Adrenal gland (tissue), 12 donors: ENCODE results near the gene HNRNPL. TPM values are rescaled to one million over a fixed set of nuclear protein-coding genes. Genes with fewer than 3 reads are reported as not detected.

Experiments
- DNase-seq, 7 donors: peaks; one replicate each; pipeline ENCODE4 v3.0.0-alpha.2; 2019 to 2020
- H3K27ac ChIP-seq, 5 donors: fragments of 200-600 bp; sonication (generic) in 4 of 5; 1 replicate in 3 of 5; 2 replicates in 2 of 5; pipeline versions ENCODE4 v1.5.1 to v1.8.0; 2016 to 2020; ENCODE audit warnings: mild to moderate bottlenecking in 1 of 5
- H3K27me3 ChIP-seq: fragments of 200-600 bp; 2 replicates; pipeline ENCODE4 v1.8.0; 2021
- H3K36me3 ChIP-seq, 2 donors: fragments of 200-600 bp; replicated peaks in 1 of 2; 1 replicate in 1 of 2; 2 replicates in 1 of 2; pipeline versions ENCODE4 v1.5.1 to v1.8.0; 2018 to 2022
- H3K4me1 ChIP-seq, 2 donors: fragments of 200-600 bp; replicated peaks in 1 of 2; 1 replicate in 1 of 2; 2 replicates in 1 of 2; pipeline versions ENCODE4 v1.5.1 to v1.8.0; 2018 to 2021
- H3K4me3 ChIP-seq, 4 donors: fragments of 200-600 bp; sonication (generic) in 3 of 4; one replicate each; pipeline ENCODE4 v1.5.1; 2016 to 2018
- H3K9me3 ChIP-seq, 3 donors: fragments of 200-600 bp; sonication (generic) in 1 of 3; replicated peaks in 1 of 3; 1 replicate in 2 of 3; 2 replicates in 1 of 3; pipeline versions ENCODE4 v1.5.1 to v1.8.0; 2016 to 2021
- POLR2A ChIP-seq, 2 donors: fragments of 450-650 bp; IDR thresholded peaks; one replicate each; pipeline ENCODE4 v1.6.1; 2017; ENCODE audit warnings: antibody characterized with exemption in 2 of 2, mild to moderate bottlenecking in 2 of 2, moderate library complexity in 1 of 2
- WGBS, 4 donors: extraction: QIAGEN DNeasy Blood & Tissue Kit in 2 of 4; methylation state at CpG; one replicate each; pipeline versions ENCODE4 v1.1.5 to v1.1.7; 2013 to 2017; 5-methylcytosine and 5-hydroxymethylcytosine counted together
- intact Hi-C, 2 donors: fragments of 100-400 bp; cut with DNase I; formaldehyde crosslinking; loops; one replicate each; pipeline versions ENCODE4 v1.14.1 to v1.15.0; 2022 to 2023
- polyA plus RNA-seq, 3 donors: library from polyadenylated mRNA; stranded (reverse); fragments of 200-250 nt in 2 of 3; fragments of 350-450 nt in 1 of 3; fragmentation: Illumina TruSeq in 1 of 3; extraction: RNeasy Lipid Tissue Mini Kit (QIAGEN cat#74804) in 1 of 3; gene quantifications; one replicate each; pipeline ENCODE4 v1.2.3, GENCODE V29; 2013 to 2014
- total RNA-seq, 9 donors: library from RNA; depleted of rRNA in 4 of 9; stranded (reverse); fragments of >200 nt in 4 of 9; fragments of 120-200 nt in 1 of 9; fragmentation: NEBNext Ultra II Directional in 1 of 9; extraction: Animal tissue kit (Norgen Biotek cat#: 25700) in 1 of 9; gene quantifications; one replicate each; pipeline versions ENCODE4 v1.1.0 to v1.2.4, GENCODE V29; 2013 to 2023
- TF ChIP-seq, protein P1 (sequence below), 6 experiments: fragments of 450-650 bp in 4 of 6; fragments of 200-600 bp in 2 of 6; sonication (generic) in 1 of 6; IDR thresholded peaks; 1 replicate in 5 of 6; 2 replicates in 1 of 6; pipeline versions ENCODE4 v1.5.1 to v1.8.0; 2016 to 2021; ENCODE audit warnings: antibody characterized with exemption in 6 of 6, mild to moderate bottlenecking in 2 of 6, moderate library complexity in 1 of 6
- donor health status: healthy with polysubstance abuse.
- donor health status: Bipolar disorder and iron deficiency.
- donor health status: DM: yes; HTN: yes; CAD: no.
- donor health status: DM: no; HTN: no; CAD: no.
- donor health status: DM: no; HTN: no; CAD: no.
- donor health status: DM: yes; HTN: yes; CAD: no.

The HNRNPL gene
- total and polyA plus RNA-seq, 12 donors: 133 to 295 (median 203) TPM

DNA sequence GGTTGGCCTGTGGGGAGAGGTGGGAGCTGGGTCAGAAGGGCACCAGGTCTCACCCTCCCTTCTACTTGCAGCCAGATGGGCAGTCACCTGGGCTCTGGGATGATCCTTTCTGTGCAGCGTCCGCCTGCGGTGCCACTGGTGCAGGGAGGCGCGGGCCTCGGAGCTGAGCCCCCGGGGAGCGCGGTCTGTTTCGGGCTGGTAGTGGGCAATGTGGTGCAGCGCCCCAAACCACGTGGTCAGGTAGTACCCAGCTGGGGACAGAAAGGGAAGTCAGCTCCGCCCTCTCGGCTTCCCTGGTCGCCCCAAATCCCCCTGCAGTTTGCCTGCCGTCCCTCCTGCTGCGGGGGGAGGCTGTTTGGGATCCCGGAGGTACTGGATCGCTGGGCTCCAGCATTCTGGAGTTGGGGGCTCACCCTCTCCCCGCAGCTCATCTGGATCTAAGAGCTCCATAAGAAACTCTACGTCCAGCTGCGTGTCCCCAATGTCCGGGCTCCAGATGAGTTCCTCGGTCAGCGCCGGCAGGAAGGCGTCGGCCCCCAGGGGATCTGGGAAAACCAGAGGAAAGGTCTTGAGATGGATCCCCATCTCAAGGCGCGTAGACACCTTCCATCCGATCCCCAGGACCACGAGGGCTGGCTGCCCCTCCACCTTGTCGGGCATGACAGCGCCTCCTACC lies 19.5 kb upstream of the HNRNPL start:
- intact Hi-C loops: no loop called here
- TF ChIP-seq, protein P1, sequence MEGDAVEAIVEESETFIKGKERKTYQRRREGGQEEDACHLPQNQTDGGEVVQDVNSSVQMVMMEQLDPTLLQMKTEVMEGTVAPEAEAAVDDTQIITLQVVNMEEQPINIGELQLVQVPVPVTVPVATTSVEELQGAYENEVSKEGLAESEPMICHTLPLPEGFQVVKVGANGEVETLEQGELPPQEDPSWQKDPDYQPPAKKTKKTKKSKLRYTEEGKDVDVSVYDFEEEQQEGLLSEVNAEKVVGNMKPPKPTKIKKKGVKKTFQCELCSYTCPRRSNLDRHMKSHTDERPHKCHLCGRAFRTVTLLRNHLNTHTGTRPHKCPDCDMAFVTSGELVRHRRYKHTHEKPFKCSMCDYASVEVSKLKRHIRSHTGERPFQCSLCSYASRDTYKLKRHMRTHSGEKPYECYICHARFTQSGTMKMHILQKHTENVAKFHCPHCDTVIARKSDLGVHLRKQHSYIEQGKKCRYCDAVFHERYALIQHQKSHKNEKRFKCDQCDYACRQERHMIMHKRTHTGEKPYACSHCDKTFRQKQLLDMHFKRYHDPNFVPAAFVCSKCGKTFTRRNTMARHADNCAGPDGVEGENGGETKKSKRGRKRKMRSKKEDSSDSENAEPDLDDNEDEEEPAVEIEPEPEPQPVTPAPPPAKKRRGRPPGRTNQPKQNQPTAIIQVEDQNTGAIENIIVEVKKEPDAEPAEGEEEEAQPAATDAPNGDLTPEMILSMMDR (IDR thresholded peaks at IDR 0.05): no peak
- no peak for TF ChIP-seq POLR2A (IDR thresholded peaks at IDR 0.05)
- DNase-seq: no peak
- 13 to 15% (median 14%) methylated on average over 10 to 34 of the region's 34 CpGs for WGBS, 4 donors
- Histone ChIP-seq H3K27me3 (no peaks in the 10 kb centered on the region), H3K4me3 (peak overlapping the region in 2 of 4 donors; percentile 18 to 58), H3K27ac (peak overlapping the region in 1 of 5 donors; percentile 6), H3K4me1 (peaks cover 11 to 16% of the 10 kb centered on the region in 2 donors), H3K36me3 (no peaks in the 10 kb centered on the region), H3K9me3 (no peaks in the 10 kb centered on the region)

DNA sequence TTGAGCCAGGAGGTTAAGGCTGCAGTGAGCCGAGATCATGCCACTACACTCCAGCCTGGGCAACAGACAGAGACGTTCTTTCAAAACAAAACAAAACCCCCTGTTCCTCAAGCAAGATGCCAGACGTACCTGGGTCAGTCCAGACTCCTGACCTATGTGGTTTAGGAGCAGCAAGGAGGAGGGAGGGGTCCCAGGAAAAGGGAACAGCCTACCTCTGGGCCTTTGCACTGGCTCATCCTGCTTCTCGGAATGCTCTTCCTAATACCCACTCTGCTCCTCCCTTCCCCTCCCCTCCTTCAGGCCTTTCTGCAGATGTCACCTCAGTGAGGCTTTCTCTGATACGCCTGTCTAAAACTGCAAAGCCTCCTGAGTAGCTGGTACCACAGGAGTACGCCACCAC lies 18.8 kb upstream of the HNRNPL start:
- no peak overlapping the region for H3K27ac ChIP-seq
- 90 to 99% (median 92%) methylated on average over 6 of the region's 6 CpGs for WGBS, 4 donors
- H3K27me3 ChIP-seq: no peaks in the 10 kb centered on the region
- TF ChIP-seq, protein P1 (IDR thresholded peaks at IDR 0.05): no peak
- no peak for TF ChIP-seq POLR2A (IDR thresholded peaks at IDR 0.05)
- DNase-seq: no peak
- no peak overlapping the region for H3K4me3 ChIP-seq
- intact Hi-C loops: no loop called here
- no peaks in the 10 kb centered on the region for H3K36me3 ChIP-seq
- H3K4me1 ChIP-seq: peaks cover 11 to 16% of the 10 kb centered on the region in 2 donors
- H3K9me3 ChIP-seq: no peaks in the 10 kb centered on the region

DNA sequence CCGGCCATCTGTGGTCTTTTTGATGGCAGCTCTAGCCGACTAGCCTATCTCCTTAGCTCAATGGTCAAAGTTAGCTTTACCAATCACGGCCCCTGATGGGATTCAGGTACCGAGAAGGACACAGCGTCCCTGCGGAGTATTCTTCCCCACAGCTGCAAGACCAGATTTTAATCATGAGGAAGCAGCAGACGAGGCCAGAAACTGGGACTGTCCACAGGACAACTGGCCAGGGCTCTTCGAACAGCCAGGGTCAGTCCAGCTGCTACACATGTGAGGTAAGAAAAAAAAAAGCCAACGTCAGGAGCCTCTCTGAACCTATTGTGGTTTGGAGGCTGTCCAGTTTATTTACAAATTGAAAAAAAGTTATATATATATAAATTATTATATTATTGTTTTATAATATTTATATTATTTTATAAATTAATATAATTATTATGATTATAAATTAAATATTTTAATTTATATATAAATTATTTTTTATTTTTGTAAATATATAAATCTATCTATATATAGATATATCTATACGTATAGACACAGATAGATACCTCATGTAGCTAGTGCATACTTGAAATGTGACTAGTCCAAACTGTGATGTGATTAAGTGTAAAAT lies 17.5 kb upstream of the HNRNPL start:
- TF ChIP-seq, protein P1 (IDR thresholded peaks at IDR 0.05): no peak
- no peak for TF ChIP-seq POLR2A (IDR thresholded peaks at IDR 0.05)
- no peak overlapping the region for H3K27ac ChIP-seq
- intact Hi-C loops: no loop called here

DNA sequence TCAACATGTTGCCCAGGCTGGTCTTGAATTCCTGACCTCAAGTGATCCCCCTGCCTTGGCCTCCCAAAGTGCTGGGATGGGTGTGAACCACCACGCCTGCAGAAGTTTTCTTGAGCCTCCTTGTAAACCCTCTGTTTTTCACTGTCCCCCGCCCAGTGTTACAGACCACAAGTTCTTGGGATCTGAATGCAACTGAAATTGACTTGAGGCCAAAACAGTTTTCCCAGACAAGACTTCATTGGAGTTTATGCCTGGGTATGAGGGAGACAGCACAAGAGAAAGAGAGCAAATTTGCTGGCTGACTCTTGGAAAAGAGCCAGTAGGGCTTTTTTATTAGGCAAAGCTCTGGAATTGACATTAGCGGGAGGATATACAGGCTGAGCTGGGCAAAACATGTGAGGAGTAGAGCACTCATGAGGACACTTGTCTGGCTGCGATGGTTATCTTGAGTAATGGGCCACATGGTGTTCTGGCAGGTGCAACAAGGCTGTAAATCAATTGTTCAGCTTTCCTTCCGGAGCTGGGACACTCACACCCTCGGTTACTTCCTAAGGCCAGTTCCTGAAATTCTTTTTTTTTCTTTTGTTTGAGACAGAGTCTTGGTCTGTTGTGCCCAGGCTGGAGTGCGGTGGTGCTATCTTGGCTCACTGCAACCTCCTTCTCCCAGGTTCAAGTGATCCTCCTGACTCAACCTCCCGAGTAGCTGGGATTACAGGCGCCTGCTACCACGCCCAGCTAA lies 12.7 kb upstream of the HNRNPL start:
- TF ChIP-seq, protein P1 (IDR thresholded peaks at IDR 0.05): no peak
- no peak for TF ChIP-seq POLR2A (IDR thresholded peaks at IDR 0.05)
- Histone ChIP-seq H3K27me3 (no peaks in the 10 kb centered on the region), H3K9me3 (no peaks in the 10 kb centered on the region), H3K4me1 (peaks cover 6 to 10% of the 10 kb centered on the region in 2 donors), H3K36me3 (no peaks in the 10 kb centered on the region), H3K27ac (peak overlapping the region in 2 of 5 donors; percentile 15 to 52), H3K4me3 (no peak overlapping the region)
- intact Hi-C loops: no loop called here
- 38 to 41% (median 40%) methylated on average over 10 of the region's 10 CpGs for WGBS, 4 donors
- peak; percentile 51 to 92 (median 75) for DNase-seq

More for the DNA sequence above, 17.5 kb upstream of the HNRNPL start:
- H3K27me3 ChIP-seq: no peaks in the 10 kb centered on the region
- DNase-seq: no peak
- 76 to 85% (median 85%) methylated on average over 10 of the region's 10 CpGs for WGBS, 4 donors
- H3K4me3 ChIP-seq: no peak overlapping the region
- no peaks in the 10 kb centered on the region for H3K36me3 ChIP-seq
- H3K4me1 ChIP-seq: peaks cover 13 to 22% of the 10 kb centered on the region in 2 donors
- H3K9me3 ChIP-seq: no peaks in the 10 kb centered on the region
